ENCODE data around the gene C1QTNF1. TPM values are rescaled to one million over a fixed set of nuclear protein-coding genes. Genes with fewer than 3 reads are reported as not detected.

The C1QTNF1 gene
- total and polyA plus RNA-seq, 2 experiments from 2014 or later: 9.5 to 13.3 TPM

DNA sequence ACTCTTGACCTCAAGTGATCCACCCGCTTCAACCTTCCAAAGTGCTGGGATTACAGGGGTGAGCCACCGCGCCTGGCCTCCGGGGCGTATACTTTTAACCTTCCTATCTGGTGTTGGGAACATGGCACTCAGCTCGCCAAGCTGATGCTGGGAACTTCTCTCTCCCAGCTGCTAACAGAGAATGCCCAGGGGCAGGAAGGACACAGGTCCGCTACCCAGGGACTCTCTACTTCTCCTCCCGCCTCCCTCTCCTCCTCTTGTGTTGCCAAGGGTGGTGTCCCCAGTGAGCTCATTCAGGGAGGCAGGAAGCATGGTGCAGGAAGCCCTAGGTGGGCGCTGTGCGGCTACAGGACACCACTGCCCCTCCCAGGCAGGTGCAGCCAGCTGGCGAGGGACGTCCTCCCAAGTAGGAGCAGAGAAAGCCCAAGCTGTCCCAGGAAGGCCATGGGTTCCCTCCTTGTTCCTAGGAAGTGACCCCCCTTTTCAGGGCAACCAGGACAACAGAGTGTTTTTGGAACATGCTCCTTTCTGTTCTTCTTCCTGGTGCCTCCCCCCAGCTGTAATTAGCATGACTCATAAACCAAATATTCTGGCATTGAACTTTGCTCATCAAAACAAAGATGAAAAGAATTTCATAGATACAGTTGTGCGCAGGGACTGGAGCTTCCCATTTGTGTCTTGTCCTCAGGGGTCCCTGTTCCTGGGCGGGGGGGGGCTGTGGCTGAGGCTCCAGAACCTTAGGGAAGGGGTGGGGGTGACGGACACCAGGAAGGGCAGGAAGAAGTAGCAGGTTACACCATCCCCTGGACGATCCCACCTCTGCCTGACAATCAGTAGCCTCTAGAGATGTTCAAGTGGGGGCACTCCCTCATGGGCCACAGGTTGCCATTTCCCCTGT is 2.7 kb downstream of the C1QTNF1 start:
- TF ChIP-seq, protein P1, sequence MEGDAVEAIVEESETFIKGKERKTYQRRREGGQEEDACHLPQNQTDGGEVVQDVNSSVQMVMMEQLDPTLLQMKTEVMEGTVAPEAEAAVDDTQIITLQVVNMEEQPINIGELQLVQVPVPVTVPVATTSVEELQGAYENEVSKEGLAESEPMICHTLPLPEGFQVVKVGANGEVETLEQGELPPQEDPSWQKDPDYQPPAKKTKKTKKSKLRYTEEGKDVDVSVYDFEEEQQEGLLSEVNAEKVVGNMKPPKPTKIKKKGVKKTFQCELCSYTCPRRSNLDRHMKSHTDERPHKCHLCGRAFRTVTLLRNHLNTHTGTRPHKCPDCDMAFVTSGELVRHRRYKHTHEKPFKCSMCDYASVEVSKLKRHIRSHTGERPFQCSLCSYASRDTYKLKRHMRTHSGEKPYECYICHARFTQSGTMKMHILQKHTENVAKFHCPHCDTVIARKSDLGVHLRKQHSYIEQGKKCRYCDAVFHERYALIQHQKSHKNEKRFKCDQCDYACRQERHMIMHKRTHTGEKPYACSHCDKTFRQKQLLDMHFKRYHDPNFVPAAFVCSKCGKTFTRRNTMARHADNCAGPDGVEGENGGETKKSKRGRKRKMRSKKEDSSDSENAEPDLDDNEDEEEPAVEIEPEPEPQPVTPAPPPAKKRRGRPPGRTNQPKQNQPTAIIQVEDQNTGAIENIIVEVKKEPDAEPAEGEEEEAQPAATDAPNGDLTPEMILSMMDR (IDR thresholded peaks at IDR 0.05; ENCODE audit: poor library complexity): no peak
- TF ChIP-seq EZH2 (IDR thresholded peaks at IDR 0.05; ENCODE audit: borderline replicate concordance) (no peak), EZH2phosphoT487 (IDR thresholded peaks at IDR 0.05; ENCODE audit: low read depth, severe bottlenecking, unreplicated experiment) (no peak)
- Histone ChIP-seq H3K27me3 (no peaks in the 10 kb centered on the region), H3K4me2 (peak overlapping the region; percentile 67), H3K9me3 (ENCODE audit: low read depth) (no peaks in the 10 kb centered on the region), H2AFZ (no peak overlapping the region), H3K27ac (peak overlapping the region; percentile 72), H3K36me3 (replicated peaks; ENCODE audit: insufficient read depth, low read depth) (no peaks in the 10 kb centered on the region), H3K4me1 (ENCODE audit: insufficient read depth) (peaks cover 41% of the 10 kb centered on the region), H4K20me1 (ENCODE audit: insufficient read depth, poor library complexity, severe bottlenecking) (no peaks in the 10 kb centered on the region), H3K79me2 (no peaks in the 10 kb centered on the region), H3K4me3 (no peak overlapping the region), H3K9me2 (replicated peaks; ENCODE audit: insufficient read depth) (no peaks in the 10 kb centered on the region)
- no peak for DNase-seq (ENCODE audit: low spot score)
- 80% methylated on average over 15 of the region's 16 CpGs for WGBS (ENCODE audit: low lambda C conversion rate, missing lambda C conversion rate)

- H3K27me3 ChIP-seq: no peaks in the 10 kb centered on the region
- H3K4me1 ChIP-seq (ENCODE audit: insufficient read depth): peaks cover 41% of the 10 kb centered on the region
- H3K4me3 ChIP-seq: no peak overlapping the region
- WGBS (ENCODE audit: low lambda C conversion rate, missing lambda C conversion rate): 41% methylated on average over 10 of the region's 10 CpGs
- H4K20me1 ChIP-seq (ENCODE audit: insufficient read depth, poor library complexity, severe bottlenecking): no peaks in the 10 kb centered on the region
- H3K27ac ChIP-seq: peak overlapping the region; percentile 72
- H3K9me2 ChIP-seq (replicated peaks; ENCODE audit: insufficient read depth): no peaks in the 10 kb centered on the region
- H3K36me3 ChIP-seq (replicated peaks; ENCODE audit: insufficient read depth, low read depth): no peaks in the 10 kb centered on the region
- TF ChIP-seq EZH2phosphoT487 (IDR thresholded peaks at IDR 0.05; ENCODE audit: low read depth, severe bottlenecking, unreplicated experiment): no peak
- DNase-seq (ENCODE audit: low spot score): peak; percentile 57
- no peaks in the 10 kb centered on the region for H3K9me3 ChIP-seq (ENCODE audit: low read depth)
- peak overlapping the region; percentile 67 for H3K4me2 ChIP-seq
- no peaks in the 10 kb centered on the region for H3K79me2 ChIP-seq
- no peak overlapping the region for H2AFZ ChIP-seq
Observed at GRCh38 chr17:79027274-79027924, 3.4 kb downstream of the C1QTNF1 start.

DNA sequence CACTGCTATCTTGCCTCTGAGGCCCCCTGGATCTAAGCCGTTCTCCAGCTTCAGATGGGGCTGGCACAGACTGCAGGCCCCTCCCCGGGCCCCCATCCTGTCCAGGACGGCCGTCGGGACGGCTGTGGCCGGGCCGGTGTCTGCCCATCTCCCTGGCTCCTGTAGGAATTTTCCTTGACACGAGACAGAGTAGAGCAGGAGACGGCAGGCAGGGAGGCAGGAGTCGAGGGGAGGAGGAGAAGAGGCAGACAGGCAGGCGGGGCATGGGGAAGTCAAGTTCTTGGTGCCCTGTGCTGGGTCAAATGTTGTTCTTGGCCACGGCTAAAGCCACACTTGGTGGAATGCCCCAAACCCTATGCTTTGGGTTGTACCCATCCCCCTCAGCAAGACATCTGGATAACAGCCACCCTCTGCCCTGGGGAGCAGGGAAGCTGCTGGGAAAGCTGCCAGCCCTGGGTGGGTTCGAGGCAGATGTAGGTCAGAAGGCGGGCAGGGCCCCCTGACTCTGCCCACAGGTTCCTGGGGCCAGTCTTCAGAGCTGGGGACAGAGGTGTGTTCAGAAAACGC is 4.0 kb downstream of the C1QTNF1 start:
- Histone ChIP-seq H3K36me3 (replicated peaks; ENCODE audit: insufficient read depth, low read depth) (no peaks in the 10 kb centered on the region), H3K4me1 (ENCODE audit: insufficient read depth) (peaks cover 41% of the 10 kb centered on the region), H3K9me3 (ENCODE audit: low read depth) (no peaks in the 10 kb centered on the region), H3K4me2 (peak overlapping the region; percentile 67), H2AFZ (no peak overlapping the region), H3K9me2 (replicated peaks; ENCODE audit: insufficient read depth) (no peaks in the 10 kb centered on the region), H3K27me3 (no peaks in the 10 kb centered on the region), H4K20me1 (ENCODE audit: insufficient read depth, poor library complexity, severe bottlenecking) (no peaks in the 10 kb centered on the region), H3K4me3 (no peak overlapping the region), H3K79me2 (no peaks in the 10 kb centered on the region), H3K27ac (peak overlapping the region; percentile 72)
- 48% methylated on average over 16 of the region's 16 CpGs for WGBS (ENCODE audit: low lambda C conversion rate, missing lambda C conversion rate)
- TF ChIP-seq EZH2 (IDR thresholded peaks at IDR 0.05; ENCODE audit: borderline replicate concordance) (no peak), EZH2phosphoT487 (IDR thresholded peaks at IDR 0.05; ENCODE audit: low read depth, severe bottlenecking, unreplicated experiment) (no peak)
- TF ChIP-seq, protein P1 (IDR thresholded peaks at IDR 0.05; ENCODE audit: poor library complexity): no peak
- no peak for DNase-seq (ENCODE audit: low spot score)

Measured in hepatocyte (in vitro differentiated cells).